ENCODE results near the gene ALKBH6. TPM values are rescaled to one million over a fixed set of nuclear protein-coding genes. Genes with fewer than 3 reads are reported as not detected.

The ALKBH6 gene
- total and polyA plus RNA-seq, 2 of the 8 experiments (the other 6 are each of a cell fraction or from before 2014, with no cell fraction given): 19.2 to 33.3 TPM

DNA sequence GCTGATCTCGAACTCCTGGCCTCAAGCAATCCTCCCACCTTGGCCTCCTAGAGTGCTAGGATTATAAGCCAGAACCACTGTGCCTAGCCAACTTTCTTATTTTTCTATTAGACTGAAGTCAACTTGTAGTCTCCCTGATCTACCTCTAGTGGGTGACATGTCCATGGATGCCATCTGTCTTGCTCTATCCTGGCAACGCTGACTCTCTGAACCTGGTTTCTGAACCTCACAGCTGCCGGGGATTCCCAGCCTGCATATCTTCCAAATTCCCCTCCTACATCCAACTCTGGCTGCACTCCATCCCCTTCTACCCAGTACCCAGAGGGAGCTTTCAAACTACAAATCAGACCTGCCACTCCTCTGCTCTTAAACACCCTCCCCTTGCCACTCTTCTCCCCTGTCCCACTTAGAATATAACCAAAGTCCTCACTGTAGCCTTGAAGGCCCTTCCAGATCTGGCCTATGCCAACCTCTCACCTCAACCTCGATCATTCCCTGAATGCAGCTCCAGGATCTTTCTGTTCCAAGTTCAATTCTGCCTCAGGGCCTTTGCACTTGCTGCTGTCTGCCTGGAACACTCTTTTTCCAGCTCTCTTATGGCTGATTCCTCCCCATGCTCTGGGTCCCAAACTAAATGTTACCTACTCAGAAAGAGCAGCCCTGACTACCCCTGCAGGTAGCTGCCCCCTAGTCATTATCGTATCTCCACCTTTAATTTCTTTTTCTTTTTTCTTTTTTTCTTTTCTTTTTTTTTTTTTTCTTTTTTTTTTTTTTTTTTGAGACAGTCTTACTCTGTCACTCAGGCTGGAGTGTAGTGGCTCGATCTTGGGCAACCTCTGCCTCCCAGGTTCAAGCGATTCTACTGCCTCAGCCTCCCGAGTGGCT is 16.5 kb upstream of the ALKBH6 start (continued):
- TF ChIP-seq CHD1 (IDR thresholded peaks at IDR 0.05; ENCODE audit: low read depth, low read length) (no peak), SP2 (IDR thresholded peaks at IDR 0.05; ENCODE audit: low read length) (no peak), EGR1 (IDR thresholded peaks at IDR 0.05; ENCODE audit: borderline replicate concordance, low read depth, low read length) (no peak), SP4 (IDR thresholded peaks at IDR 0.05; ENCODE audit: low read length) (no peak)
